DMS 273 treated with DMSO at 0.1 percent for 48 hours (cell line): ENCODE data around the gene CRB2.
A peak's percentile ranks its signal among the peaks of the same experiment; 100 is the strongest.
"Not testable (repeated sequence)": the region's sequence is repeated elsewhere in the genome, so short reads cannot be mapped to it uniquely, and the experiment has no call there.

Experiments
- DNase-seq: peaks from one replicate; lab custom pipeline; 2025; lab: John Stamatoyannopoulos, UW

CRB2 gene

DNA sequence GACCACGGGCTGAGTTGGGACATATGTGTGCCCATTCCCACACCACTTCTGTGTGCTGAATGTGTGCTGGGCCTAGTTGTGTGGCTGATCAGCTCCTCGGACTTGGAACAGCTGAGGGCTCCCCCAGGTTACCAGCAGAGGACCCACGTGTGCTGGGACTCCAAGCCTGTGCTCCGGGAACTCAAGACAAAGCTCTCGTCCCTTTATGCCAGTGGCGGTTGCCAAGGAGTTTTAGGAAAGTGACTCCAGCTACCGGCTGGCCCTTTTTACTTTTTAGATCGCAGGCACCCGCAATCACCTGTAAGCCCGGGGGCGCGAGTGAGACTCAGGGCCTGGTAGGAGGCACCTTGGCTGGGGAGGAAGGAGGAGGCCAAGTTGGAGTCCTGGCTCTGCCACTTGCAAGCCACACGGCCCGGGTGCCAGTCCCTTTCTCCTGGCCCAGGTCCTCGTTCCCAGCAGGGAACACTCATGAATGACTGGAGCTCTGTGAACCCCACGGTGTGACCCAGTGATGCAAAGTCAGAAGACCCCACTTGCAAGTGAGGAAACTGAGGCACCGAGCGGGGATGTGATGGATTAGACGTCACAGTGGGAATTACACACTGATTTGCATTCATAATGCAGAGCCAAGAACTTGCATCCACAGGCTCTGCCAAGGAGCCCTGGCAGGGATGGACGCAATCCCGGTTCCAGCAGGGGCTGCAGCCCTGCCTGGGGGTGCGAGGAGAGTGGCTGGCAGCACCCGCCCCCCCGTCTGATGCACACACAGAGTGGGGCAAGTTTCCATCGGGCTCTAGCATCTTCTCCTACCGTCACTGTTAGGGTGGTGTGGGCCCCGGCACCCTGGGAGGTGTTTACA is 26.9 kb downstream of the CRB2 start:
- no peak for DNase-seq

DNA sequence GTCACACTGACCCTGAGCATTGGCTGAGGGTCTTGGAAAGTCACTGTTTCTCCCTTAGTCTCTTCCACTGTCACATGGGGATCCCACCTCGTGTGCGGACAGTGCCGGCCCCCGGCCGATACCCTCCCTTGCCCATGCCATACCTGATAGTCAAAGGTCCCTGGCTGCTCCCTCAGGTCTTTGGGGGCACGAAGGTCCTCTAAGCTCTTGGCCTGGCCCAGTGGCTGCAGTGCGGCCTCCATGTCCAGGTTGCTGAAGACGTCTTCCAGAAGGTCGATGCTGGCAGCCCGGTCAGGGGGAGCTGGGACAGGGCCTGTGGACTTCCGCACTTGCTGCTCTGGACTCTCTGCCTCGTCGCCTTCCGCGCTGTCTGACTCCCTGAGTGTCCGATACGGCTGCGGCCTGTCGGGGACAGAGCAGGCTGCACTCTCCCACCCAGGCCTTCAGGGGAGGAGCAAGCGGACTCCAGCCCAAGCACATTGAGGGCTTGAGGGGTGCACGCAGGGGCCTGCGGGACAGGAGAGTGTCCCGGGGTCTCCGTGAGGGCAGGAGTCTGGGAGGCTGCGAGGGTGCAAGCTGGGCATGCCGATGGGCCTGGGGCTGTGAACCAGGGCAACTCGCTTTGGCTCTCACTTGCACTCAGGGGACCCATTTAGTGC is 27.6 kb downstream of the CRB2 start:
- no peak for DNase-seq

DNA sequence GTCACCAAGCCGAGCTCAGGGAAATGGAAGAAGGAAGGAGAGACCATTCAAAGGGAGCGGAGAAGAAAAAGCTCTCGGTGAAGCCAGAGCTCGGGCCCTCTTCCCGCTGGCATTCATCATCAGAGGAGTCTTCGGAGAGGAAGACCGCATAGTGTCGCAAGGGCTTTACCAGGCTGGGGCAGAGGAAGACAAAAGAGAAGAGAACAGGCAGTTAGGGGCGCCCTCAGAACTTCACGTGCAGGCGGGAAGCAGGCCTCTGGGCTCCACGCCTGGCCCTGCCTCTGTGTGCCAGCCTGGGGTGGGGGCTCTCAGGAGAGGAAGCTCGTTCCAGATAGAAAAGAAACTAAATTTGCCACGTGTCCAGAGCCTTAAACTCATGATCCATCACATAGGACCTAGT is 31.7 kb downstream of the CRB2 start:
- no peak for DNase-seq

DNA sequence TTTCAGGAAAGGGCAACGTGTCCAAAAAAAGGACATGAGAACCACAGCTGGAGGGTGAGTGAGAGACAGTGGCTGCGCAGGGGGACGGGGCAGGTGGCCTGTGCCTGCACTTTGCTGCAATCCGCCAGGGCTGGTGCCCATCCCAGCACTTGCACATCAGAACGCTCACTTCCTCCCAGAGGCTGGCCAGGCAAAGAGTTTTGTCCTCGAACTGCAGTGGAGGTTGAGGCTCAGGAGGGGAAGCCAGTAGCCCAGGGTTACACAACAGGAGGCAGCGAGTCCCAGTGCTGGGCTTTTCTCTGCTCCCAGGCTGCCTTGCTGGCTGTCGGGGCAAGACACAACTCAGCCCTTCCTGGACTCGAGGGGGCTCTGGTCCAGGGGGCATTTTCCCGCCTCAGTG is 33.1 kb downstream of the CRB2 start:
- DNase-seq = no peak

DNA sequence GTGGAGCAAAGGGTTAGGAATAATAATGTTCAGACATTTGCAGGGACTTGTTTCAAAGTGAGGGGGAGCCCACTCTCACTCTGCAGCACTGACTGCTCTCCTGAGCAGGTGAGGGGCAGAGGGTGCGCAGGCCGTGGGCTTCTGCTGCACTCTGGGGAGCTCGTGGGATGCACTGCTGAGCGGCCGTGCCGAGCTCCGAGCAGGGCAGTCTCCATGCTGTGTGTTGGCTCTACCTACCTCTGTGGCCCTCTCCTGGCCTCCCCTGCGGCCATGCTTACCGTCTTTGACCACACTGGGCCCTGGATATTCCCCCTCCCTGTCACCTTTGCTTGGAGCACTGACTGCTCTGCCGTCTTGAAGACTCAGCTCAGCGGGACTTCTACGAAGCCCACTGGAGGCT is 33.7 kb downstream of the CRB2 start:
- no peak for DNase-seq

DNA sequence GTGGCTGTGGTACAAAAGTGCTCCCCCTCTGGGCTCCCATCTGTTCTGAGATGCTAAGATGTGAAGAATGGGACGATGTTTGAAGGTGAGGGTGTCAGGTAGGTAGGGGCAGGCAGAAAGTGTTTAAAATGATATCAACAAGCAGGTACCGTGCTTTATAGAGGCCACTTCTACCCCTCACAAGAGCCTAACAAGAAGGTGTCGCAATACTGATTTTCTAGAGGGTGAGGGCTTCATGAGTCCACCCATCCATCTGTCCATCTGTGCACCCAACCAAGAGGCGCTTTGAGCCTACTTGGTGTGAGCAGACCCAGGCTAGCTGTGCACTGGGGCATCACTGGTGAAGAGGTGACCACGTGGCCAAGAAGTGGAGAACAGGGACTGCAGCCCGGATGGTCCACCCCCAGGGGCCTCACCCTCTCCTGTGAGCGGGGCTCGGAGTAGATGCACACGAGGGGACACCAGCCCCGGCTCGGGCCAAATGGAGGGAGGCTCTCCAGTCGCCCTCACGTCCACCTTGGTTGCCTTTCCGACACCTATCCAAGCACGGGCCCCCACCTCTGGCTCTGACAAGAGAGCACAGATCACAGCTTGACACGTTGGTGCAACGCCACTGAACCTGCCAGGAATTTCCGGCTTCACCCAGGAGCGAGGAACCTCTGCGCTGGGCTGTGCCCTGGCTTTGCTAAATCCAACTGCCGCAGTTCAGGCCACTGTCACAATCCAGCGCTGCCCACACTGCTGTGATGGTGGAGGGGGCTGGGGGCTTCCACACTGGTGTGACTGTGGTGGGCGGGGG is 34.5 kb downstream of the CRB2 start:
- DNase-seq = no peak

DNA sequence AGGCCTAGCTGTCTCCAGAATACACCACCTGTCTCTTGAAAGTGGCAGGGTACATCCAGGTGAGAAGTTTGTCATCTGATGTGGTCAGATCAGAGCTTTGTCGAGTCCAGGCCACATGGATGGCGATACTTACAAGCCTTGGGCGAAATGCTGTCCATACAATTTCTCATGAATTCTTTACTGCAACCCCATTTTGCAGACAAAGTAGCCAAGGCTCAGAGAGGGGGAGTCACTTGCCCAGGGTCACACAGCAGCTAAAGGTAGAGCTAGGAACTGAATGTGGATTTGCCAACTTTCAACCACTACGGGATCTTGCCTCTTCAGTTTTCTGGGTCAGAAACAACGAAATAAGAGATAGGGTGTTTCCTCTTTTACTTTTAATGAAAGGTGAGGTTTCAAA is 35.2 kb downstream of the CRB2 start:
- DNase-seq = no peak

DNA sequence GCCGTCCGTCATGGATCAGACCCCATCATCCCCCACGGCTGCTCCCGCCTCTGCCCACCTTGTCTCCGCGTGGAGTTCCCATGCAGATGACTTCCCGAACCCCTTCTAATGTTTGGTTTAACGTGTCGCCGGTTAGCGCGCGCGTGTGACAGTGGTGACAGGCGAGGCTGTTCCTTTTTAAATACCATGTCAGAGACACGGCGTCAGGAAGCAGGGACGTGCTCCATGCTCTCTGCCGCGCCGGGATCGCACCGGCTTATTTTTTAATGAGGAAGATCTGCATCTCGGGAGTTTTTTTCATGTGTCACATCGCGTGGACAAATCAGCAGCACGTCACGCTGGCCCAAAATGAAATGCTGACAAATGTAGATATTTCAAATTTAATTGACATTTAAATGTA is 35.9 kb downstream of the CRB2 start:
- DNase-seq = no peak

DNA sequence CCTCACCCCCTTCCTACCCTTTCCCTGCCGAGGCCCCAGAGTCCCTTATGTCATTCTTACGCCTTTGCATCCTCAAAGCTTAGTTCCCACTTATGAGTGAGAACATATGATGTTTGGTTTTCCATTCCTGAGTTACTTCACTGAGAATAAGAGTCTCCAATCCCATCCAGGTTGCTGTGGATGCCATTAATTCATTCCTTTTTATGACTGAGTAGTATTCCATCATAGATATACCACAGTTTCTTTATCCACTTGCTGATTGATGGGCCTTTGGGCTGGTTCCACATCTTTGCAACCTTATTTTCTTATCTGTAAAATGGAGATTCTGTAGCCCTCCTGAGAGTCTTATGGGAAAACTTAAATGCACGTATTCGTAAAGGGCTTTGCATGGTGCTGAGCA is 36.8 kb downstream of the CRB2 start:
- no peak for DNase-seq

DNA sequence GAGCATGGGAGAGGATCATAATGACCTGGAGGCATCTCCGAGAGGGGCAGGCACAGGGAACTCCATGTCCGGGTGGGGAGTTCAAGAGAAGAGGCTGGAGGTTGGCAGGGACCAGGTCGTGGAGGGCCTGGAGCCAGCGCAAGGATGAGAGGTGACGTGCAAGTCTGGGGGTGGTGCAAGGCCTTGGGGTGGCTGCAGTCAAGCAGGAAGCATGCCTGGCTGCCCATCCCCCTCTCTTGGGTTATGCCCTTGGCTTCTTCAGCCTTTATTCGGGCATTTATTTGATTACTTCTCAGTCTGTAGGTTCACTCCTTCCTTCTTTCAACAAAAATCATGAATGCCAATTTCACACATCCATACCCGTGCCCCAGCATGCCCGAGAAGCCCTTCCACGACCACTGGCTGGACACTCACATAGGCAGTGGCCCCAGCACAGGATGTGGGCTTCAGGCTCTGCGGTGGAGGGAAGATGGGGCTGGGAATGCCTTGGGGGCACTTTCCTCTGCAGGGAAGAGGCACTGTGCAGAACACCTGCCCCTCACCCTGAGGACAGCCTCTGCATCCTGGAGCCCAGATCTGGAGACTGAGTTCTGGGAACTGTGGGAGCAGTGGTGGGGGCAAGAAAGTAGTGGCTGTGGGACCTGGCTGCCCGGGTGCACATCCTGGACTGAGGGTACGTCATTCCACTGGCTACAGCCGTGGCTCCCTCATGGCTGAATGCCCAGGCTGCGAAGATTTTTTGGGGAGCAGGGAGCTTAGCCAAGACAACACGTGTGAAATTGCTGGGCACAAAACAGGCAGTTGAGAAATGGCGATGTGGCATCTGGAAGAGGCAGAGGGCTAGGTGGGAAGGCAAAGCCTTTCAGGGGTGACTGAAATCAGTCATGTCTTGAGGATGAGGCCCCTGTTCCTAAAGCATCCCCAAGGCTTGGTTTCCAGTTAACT is 38.6 kb downstream of the CRB2 start:
- no peak for DNase-seq

DNA sequence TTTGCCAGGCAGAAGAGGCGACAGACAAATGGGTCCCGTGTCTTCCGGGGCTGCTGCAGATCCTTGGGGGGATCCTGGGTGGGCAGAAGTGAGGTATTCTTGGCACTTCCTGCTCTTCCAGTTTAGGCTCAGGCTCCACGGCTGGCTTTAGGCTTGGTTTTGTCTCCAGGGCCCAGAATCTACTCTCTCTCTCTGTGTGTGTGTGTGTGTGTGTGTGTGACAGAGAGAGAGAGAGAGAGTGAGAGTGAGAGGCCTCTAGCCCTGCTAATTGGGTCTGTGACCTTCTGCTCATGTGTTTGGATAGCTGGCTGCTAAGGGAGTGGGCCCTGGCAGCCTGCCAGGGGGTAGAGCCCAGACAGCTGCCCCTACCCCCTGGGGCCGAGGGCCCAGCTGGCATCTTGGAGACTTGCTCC is 39.3 kb downstream of the CRB2 start:
- DNase-seq = peak; percentile 94

DNA sequence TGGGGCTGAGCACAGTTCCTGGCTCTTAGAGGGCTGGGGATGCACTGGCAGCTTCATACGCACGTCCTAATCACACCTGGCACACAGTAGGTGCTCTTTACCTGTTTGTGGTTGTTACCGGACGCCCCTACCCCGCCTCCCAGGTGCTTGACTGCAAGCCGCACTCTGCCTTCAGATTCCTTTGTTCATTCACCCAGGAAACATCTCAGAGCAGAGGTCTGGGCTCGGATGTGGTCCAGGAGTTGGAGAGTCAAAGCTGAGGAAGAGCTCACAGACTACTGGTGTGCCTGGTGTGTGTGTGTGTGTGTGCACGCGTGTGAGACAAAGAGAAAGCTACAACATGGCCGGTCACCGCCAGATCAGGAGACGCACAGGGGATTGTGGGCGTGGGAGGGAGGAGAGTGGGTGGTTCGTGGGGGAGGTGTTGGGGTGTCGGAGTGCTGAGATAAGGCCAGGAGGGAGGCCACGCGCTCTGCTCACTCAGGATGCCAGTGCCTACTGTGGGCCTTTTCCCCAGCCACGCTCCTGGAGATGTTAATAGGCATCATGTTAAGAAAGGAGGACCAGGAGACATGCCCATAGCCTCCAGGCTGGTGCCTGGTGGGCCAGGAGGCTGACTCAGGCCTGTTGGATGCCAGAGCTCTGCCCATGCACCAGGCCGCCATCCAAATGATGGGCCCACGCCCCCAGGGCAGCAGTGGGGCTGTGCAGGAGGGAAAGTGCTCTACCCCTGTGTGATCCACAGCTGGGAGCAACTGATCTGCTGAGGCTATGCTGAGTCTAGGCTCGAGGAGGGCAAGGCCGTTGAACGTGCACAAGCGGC is 39.9 kb downstream of the CRB2 start:
- no peak for DNase-seq

DNA sequence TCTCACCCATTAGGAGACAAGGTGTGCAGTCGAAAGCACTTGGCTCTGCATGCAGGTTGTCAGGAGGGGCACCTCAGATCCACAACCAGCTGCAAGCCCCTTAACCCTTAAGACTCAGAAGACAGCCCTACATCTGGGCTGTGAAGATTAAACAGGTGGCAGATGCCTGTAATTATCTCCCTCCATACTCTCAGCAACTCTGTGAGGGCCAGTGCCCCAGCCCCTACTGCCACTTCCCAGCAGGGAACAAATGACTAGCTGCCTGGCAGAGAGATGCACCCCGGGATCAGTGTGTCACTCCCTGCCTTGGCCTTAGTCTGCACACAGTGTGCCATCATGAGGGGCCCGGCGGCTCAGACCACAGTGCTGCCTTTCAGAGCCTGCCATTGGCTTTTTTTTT is 42.0 kb downstream of the CRB2 start:
- peak; percentile 20 for DNase-seq

DNA sequence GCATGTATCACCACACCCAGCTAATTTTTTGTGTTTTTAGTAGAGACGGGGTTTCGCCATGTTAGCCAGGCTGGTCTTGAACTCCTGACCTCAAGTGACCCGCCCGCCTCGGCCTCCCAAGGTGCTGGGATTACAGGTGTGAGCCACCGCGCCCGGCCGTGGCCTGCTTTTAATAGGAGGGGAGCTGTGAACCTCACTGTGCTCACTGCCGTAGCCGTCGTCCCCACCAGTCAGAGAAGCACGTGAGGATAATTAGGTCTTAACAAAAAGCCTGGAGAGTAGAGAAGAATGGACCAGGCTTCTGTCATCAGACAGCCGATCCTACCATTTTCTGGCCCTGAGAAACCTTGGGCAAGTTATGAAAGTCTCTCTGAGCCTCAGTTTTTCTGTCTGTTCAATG is 42.9 kb downstream of the CRB2 start:
- not testable (repeated sequence) for DNase-seq

DNA sequence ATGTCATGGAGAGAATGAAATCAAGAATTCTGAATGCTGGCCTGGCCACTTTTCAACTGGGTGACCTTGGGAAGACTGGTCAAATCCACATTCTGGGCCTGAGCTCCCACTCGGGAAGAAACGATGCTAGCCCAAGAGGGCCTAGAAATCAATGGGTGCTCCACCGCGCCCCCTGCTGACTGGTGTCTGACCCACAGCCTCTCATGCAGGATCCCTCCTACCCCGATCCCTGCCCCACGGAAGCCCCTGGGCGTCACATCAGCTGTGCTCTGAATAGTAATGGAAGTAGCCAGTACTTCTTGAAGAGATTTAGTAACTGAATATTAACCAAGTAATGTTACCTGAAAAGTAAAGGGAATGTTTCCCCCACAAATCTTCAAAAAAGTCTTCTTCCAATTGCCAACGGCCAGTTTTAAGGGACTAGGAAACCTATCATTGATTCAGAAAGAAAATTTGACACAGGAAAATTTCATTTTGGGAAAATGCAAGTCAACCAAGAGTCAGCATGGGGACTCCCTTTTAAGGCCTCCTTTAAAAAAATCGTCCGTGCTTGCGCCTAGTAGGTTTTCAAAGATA is 43.9 kb downstream of the CRB2 start:
- no peak for DNase-seq

DNA sequence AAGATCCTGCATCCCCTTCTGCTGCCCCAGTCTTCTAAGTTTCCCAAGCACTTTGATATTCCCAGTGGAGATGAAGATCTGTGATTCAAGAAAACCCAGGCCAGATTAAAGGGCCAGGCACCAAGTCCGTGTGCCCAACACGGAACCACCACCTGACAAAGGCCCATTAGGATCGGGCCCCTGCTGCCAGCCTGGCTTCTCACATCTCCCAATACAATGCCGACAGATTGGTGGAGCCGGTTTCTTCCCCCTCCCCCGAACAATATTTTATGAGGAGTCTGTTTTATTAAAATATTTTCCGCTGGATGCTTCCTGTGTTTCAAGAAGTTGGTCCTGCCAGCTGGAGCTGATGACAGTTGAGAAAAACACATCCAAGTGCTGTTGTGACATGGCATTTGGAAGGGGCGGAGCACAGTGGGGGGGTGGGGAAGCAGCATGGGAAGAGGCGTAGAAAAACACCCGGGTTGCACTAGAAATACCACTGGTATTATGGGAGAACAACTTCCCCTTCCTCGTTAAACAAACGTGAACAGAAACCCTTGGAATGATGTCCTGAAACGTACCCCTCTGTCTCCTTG is 45.0 kb downstream of the CRB2 start:
- no peak for DNase-seq

DNA sequence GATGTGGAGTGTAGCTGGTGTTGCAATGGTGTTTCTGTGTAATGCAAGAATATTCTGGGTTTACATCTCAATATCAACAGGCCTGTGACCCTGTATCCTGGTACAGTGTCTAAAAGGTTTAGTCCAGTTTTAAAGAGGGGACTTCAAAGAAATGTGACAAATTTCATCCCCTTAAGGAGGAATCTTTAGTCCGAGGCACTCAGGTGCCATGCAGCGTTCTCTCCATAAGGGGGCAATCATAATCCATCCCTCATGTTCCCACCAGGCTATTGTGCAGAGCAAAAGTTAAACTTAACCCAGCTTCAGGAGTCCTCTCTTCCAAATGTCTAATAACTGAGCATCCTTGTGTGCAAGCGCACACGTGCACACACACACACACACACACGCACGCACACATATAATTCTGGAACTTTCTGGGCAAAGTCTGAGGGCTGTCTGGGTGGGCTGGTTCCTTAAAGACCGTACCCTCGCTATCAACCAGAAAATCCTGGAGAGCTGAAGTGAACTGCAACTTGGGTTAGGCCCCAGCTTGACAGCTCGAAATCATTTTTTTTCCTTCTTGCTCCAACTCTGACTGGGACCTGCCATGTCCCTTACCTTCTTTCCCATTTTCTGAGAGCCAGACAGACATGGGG is 46.0 kb downstream of the CRB2 start:
- peak; percentile 6 for DNase-seq

DNA sequence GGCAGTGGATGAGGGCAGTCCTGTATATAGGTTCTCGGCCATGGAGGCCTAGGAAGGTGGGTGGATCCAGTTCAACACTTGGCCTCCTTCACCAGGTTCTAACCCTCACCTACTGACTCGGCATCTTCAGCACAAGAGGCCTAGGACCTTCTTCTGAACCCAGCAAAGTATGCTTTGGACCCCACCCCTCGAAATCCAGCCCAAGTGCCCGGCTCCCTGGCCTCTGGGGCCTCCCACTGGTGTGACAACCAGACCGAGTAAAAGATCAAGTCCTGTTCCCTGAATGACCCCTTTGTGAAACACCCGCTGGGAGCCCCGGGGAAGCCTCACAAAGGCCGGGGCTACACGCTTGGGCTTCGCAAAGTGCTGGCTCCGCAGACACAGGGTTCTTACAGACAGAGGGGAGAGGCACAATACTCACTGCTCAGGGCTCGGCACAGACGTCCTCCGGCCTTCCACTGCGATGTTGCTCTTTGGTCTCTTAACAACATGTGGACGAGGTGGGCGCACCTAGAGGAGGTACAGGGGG is 47.0 kb downstream of the CRB2 start:
- DNase-seq = no peak

DNA sequence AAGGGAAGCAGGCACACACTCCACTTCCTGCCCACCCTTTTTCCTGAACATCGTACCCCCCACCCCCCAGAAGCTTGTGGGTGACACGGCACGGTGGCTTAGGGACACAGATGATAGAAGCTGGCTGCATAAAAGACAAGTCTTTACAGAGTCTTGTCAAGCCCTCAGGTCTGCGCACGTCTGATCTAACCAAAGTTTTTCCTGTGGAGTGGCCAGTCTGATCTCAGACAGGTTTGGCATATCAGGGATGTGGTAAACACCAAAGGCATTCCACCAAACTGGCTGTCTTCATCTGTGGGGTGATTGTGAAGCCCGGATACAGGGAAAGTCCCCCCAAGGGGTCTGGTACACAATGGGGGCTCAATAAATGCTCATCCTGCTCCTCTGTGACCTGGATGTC is 50.0 kb downstream of the CRB2 start:
- DNase-seq = no peak
